NCI-H1694 treated with DMSO at 0.1 percent for 48 hours (cell line): ENCODE data around the gene VSIG10L.

Source experiments
- DNase-seq: peaks from one replicate; lab custom pipeline; 2025; lab: John Stamatoyannopoulos, UW

Gene VSIG10L

DNA sequence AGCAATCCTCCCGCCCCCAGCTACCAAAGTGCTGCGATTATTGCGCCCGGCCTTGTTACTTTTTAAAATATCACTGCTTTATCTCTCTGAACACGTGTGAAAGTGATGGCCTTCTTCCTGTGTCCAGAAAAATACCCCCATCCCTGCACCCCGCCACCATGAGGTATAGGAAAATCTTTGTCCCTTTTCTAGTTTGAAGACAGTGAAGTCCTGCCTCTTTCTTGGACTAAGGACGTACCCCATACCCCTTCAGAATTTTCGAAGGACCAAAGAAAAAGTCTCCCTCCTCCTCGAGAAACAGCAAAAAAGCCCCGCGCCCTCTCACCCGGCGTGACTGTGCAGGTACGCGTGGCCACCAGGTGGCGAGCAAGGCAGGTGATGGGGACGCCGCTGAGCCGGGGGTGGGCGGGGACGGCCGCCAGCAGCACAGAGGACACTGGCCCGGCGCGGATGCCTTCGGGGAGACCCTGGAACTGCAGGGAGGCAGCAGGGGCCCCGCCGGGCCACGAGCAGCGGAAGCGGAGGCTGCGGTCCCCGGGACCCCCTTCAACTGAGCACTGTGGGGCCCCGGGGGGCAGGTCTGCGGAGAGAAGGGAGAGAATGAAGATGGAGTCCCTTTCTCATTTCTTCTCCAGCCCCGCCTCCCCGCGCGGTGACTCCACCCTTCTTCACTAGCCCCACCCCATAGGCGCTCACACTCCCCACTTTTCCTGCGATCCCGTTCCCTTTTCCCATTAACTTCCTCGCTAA is 3.2 kb downstream of the VSIG10L start:
- no peak for DNase-seq

DNA sequence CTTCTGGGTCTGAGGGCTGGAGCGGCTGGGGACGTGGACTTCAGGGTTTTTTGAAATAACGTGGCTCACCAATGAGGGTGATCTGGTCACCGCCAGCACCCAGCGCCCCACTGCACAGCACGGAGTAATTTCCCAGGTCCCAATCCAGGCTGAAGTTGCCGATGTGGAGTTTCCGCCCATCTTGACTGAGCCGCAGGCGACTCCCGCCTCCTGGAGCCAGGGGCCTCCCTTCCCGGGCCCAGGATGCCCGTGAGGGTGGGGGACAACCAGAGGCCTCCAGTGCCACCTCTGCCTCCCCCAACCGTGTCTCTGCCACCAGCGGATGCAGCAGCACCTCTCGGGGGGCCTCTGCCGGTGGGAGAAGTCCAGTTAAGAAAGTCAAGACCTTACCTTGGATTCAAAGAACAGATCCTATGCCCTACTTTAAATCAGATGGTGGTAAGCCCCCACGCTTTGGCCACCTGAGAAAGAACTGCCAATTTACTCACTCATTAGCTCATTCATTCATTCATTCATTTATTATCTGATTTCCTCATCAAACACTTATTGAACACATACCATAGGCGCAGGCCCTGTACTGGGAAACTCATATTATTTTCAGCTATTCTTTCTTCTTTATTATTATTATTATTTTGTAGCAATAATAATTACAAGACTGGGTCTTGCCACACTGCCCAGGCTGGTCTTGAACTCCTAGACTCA is 3.9 kb downstream of the VSIG10L start:
- no peak for DNase-seq

DNA sequence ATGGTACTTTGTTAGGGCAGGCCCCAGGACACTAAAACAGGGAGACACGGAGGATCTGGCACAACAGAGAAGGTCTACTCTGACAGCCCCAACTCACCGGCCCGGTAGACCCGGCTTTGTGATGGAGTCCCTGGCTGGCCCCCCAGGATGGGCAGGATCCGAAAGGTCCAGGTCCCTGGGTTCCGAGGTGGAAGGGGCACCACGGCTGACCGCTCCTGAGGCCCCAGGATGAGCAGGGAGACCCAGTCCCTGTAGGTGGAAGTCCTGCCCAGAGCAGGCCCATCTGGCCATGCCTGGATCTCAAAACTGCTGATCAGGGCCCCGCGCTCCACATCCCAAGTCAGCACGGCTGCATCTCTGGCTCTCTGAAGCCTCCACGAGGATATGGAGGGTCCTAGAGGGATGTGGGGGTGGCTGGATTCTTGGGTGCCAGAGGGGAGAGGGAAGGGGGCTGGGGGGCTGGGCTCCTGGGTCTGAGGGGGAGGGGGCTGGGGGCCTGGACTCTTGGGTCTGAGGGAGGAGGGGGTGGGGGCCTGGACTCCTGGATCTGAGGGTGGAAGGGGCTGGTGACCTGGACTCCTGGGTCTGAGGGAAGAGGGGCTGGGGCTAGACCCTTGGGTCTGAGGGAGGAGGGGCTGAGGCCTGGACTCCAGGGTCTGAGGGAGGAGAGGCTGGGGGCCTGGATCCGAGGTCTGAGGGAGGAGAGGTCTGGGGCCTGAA is 4.6 kb downstream of the VSIG10L start:
- no peak for DNase-seq

DNA sequence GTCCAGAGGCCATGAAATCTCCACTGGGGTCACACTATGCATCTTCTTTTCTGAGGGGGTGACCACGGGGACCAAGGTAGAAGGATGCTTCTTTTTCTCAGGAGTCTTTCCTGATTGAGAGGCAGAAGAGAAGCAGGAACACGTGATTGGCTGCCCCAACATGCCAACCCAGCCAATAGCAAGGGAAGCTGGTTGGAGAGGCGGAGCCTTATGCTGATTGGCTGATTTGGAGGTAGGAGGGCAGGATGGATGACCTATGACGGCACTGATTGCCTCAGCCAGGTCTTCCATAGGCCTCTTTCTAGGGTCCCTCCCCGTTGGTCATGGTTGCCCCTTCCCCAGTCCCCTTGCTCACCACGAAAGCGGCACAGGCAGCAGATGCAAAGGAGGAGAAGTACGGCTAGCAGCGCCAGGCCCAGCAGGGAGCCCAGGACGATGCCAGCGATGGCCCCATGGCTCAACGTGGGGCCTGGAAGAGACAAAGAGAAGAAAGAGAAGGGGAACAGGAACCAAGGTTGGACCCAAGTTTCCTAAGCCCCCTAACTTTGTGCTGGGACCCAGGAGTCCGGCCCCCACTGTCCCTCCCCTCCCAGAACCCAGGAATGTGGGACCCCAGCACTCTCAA is 8.0 kb downstream of the VSIG10L start:
- no peak for DNase-seq

DNA sequence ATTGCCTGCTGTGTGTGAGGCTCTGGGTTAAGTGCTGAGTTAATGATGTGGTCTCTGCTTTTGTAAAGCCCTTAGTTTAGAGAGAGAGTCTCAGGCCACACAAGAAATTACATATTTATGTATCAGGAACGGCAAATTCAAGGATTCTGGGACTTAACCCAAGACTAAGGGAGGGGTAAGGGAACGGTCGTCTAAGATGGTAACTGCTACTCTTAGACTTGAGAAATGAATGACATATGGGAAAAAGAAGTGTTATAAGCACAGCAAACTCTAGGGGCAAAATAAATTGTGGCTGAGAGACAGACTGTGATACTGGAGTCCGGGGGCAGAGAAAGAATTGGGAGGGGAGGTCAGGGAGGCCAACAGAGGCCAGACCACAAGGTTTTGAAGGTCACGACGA is 10.2 kb downstream of the VSIG10L start:
- DNase-seq = no peak

DNA sequence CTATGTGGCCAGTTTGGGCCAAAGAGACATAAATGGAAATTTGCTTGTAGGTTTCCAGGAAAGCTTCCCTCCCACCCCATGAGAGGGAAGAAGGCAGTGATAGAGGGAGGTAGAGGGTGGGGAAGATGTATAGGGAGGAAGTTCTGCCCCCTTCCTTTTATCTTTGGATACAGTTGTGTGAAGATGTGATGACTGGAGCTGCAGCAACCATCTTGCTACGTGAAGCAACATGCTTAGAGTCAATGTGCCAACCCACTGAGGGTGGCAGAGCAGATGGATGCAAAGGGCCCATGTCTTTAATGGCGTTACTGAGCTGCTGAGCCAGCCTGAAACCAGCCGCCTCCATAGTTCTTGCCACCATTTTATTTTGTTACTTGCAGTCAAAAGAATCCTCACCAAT is 10.7 kb downstream of the VSIG10L start:
- no peak for DNase-seq

DNA sequence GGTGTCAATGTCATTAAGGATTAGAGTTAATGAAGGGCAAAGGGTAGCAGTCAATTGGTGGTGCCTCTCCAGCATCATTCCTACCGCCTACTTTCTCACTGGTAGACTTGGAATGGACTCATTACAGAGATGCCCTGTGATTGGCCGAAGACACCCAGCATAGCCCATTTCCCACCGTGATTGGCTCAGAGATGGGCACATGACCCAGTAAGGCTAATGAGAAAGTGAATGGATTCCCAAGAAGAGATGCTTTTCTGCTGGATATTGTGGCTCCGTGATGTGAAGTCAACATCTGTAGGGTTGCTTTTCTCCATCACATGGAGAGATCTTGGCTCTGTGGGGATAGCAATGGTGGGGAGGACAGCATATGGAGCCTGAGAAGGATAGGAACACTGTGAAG is 11.6 kb downstream of the VSIG10L start:
- DNase-seq = no peak

DNA sequence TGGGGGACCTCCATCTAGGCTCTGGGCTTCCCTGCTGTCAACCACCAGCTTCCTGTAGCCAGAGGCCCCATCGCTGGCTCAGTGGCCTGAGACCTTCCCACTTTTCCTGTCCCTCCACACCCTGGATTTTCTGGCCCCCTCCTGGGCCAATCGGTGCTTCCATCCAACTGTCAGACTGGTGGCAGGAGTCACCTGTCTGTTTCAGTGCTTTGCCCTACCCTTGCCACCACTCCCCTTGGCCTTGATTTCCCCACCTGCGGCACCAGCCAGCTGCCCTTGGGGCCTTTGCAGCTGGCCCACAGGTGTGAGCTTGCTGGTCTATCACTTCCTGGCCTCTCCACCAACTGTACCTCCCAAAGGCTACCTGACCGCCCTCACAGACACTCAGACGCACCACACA is 12.5 kb downstream of the VSIG10L start:
- DNase-seq = no peak

DNA sequence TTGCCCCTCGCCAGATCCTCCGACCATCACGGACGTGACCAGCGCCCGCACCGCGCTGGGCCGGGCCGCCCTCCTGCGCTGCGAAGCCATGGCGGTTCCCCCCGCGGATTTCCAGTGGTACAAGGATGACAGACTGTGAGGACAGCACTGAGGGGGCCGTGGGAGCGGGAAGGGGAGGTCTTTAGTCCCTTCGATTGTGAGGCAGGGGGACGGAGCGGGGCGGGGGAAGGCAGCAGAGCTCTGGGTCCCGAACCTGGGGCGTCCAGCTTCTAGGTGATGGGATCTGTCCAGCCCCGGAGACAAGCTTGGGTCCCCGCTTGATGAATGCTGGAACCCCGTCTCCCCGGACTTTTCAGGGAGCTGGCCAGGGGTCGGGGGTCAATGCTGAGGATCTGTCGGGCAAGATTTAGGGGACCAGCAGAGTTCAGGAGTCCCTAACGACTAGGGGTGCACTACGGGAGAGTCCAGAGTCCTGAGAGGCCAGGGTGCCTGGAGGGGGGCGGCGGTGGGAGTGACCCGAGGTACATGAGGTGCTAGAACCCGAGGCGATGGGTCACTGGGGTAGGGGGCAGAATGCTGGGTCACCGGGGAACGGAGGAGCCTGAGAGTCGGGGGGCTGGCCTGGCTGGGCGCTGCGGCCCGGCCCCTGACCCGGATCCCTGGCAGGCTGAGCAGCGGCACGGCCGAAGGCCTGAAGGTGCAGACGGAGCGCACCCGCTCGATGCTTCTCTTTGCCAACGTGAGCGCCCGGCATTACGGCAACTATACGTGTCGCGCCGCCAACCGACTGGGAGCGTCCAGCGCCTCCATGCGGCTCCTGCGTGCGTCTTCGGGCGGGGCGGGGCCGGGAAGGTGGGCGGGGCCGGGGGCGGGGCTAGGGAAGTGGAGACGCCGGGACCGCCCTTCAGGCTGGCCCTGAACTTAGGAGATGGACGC is 14.6 kb downstream of the VSIG10L start:
- no peak for DNase-seq

DNA sequence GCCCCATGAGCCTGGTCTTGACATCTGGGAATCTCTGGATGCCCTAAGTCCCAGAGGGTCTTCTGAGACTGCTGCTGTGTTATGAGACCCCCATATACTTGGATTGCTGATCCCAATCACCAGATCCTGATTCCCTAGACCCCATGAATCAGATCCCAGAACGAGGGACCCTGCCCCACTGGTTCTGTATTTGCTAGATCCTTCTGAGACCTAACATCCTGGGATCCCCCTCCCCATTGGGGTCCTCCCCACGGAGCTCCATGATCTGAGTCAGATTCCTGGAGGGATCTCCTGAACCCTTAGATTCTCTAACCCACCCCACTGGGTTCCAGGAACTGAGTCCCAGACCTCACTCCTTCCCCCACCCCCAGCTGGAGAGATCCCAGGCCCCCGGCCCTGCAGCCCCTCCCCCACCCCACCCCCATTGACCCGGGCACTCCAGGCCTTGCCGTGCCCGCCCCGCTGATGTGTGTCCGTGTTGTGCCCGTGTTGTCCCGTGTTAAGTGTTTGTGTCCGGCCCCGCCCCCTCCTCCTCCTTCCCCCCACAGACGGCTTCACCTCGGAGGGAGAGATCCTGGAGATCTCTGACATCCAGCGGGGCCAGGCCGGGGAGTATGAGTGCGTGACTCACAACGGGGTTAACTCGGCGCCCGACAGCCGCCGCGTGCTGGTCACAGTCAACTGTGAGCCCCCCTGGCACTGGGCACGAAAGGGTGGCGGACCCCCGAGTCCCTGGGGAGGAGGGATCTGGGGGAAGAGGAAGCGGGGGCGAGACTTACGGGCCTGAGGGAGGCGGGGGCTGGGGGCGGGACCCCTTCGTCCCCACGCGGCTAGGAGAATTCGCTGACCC is 15.5 kb downstream of the VSIG10L start:
- DNase-seq = no peak

DNA sequence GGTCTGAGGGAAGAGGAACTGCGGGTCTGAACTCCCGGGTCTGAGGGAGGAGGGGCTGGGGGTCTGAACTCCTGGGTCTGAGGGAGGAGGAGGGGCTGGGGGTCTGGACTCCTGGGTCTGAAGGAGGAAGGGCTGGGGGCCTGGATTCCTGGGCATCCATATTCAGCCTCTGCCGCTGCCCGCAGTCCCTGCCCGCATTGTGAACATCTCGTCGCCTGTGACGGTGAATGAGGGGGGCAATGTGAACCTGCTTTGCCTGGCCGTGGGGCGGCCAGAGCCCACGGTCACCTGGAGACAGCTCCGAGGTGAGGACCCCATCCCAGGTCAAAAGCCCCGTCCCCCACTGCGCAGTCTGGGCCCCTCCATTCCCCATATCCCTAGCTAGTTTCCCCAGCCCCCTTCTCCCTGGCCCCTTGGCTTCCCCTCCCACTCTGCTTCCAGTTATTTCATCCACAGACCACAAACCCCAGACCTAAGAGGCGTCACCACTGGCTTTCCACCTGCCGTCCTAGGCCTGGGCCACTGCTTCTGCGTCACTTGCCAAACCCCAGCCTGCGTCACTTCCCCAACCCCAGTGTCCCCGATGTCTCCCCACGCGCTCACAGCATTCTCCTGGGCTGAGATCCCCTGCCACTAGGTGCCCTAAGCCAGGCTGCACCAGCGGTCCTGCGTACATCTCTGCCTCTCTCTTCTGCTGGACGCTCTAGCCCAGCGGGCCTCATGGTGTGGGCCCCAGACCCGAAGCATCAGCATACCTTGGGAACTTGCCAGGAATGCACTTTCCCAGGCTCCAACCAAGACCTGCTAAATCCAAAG is 16.6 kb downstream of the VSIG10L start:
- no peak for DNase-seq

DNA sequence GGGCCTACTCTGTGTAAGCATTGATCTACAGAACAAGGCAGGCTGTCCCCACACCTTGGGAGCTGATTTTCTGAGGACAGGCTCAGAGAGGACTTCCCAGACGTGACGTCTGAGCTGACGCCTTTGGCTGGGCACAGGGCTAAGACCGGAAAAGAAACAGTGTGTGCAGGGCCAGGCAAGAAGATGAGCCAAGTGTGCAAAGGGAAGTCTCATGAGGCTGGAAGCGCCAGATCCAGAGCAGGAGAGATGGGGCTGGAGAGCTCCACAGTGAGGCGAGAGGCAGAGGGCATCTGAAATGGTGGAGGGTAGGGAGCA is 17.8 kb downstream of the VSIG10L start:
- DNase-seq = no peak

DNA sequence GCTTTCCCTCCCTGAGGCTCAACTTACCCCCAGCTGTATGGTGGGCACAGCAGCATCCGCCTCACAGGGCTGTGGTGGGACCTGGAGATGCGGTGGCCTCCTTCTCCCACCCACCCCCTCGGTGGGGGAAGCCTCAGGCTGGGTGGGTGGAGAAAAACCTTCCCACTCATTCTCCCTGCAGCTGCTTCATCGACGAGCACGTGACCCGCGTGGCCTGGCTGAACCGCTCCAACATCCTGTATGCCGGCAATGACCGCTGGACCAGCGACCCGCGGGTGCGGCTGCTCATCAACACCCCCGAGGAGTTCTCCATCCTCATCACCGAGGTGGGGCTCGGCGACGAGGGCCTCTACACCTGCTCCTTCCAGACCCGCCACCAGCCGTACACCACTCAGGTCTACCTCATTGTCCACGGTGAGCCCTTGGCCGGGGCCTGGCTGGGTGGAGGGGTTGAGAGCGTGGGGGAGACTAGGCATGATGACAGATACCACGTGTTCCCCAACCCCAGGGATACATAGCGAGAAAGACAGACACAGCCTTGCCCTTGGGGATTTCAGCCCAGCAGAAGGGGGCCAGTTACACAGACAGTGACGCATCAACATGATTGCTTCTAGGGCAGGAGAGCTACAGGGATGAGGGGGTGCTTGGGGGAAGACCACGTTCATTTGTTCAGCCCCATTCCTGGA is 18.3 kb downstream of the VSIG10L start:
- DNase-seq = no peak

DNA sequence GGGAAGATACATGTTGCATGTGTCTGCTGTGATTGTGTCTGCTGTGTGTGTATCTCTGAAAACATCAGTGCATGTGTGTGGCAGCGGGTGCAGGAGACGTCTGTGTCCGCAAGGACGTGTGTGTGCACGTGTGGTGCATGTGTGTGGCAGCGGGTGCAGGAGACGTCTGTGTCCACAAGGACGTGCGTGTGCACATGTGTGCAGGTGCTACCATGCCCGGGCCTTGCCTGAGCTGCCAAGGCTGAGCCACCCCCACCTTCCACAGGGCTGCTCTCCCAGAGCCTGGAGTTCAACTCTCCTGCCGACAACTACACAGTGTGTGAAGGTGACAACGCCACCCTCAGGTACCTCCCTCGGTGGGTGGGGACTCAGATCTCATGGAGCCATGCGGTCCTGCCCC is 20.1 kb downstream of the VSIG10L start:
- DNase-seq = no peak

DNA sequence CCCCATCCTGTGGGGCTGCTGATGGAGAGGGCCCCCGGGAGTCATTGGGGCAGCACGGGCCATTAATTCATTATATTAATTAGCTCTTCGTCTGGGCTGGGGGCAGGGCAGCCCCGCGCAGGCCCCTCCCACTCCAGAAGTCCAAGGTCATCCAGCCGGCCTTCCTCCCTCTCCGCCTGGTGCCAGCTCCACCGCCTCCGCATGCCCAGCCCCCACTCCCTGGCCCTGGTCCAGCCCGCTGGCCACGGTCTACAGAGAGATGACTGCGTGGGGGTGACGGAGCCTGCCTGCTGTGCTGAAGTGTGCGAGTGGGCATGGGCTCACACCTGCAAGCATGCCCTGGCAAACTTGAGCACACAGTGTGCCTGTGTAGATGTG is 21.7 kb downstream of the VSIG10L start:
- no peak for DNase-seq

DNA sequence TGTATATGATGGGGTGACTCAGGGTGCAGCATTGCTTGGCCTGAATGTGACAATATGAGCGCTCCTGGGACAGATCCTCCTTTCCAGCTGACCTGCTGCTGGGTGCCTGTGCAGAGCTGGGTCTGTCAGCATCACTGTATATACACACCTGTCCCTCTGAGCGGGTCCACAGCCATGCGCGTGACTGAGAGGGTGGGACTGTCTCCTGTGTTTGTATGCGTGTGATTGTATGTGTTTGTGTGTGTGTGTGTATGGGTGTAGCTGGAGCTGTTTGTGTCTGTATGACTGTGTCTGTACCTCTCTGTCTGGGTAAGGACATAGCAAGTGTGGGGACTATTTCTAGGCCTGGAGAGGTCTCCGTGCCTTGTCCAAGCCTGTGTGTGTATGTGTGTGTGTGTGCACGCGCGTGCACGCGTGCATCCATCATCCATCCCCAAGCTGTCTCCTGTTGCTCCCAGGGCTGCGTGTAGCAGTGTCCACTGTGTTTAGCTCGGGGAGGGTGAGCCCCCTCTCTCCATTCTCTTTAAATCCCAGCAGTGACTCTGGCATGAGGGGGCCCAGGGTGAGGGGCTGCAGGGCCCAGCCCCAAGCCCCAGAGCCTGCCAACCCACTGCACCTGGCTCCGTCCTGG is 22.2 kb downstream of the VSIG10L start:
- DNase-seq = no peak

DNA sequence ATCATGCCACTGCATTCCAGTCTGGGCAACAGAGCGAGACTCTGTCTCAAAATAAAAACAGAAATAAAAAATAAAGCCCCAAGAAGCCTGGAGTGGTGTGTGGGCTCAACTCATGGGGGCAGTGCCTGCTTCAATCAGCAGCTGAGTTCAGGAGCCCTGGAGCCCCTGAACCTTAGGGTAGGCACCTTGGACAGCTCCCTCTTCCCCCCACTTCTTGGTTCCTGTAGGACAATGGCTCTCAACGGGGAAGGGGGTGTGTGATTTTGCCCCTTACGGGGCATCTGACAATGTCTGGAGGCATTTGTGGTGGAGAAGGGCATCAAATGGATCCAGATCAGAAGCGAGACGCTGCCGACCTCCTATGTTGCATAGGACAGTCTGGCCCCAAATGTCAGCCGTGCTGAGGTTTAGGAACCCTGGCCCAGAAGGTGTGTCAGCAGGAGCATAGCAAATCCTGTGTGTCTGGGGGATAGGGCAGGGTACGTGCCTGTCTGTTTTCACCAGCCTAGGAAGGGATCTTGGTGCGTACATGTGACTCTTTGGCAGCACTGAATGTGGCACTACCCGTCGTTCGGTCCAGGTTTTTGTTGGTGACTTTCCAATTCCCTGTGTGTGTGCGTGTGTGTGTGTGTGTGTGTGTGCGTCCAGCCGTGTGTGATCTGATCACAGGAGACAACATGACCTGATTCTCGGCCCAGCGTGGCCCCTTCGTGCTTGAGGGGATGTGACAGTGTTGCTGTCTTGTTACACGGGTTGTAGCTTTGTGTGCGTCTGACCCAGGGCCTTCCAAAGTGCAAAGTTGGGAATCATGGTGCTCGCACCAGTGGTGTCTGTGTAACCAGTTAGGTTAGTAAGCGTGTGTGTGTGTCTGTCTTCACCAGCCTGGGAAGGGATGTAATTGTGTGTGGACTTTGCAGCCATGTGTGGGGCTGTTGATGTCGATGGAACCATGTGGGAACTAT is 23.0 kb downstream of the VSIG10L start:
- no peak for DNase-seq

DNA sequence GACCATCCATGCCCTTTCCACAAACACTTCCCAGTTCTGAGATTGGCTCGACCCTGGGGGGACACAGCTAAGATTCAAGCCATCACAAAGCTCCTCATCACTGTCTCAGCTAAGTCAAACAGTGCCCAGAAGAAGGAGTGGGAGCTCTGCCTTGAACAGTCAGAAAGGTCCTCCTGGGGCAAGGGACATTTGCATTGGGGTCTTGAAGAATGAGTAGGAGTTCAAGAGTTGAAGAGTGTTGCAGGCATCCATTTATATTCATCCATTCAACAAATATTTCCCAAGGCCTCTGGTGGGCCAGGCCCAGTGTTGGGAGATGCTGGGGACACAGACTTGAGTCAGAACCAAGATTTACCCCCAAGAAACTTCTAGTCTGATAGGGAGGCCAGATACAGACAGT is 24.0 kb downstream of the VSIG10L start:
- no peak for DNase-seq
